ENCODE results near the gene CD300LD. TPM values are rescaled to one million over a fixed set of nuclear protein-coding genes. Genes with fewer than 3 reads are reported as not detected.

The CD300LD gene
- total RNA-seq, 2 donors from 2014 or later, result not detected

DNA sequence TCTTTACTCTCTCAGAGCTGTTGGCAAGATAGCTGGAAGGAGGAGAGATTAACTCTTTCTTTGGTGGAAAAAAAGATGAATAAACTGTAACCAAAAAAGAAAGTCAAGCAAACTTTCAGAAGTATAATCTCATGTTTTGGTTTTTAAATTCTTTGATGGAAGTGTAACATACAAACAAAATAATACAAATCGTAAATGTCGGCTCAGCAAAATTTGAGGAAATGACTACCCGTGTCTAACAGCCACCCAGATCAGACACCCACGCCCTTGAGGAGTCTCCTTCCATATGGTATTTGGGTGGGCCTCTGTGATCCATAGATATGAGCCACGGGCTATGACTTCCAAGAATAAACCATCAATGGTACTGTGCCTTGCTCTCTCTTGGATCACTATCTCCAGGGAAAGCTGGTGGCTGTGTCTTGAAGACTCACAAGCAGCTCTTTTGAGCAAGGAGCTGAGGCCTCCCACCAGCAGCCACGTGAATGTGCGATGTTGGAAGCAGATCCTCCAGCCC is 36.6 kb downstream of the CD300LD start:
- Histone ChIP-seq H3K4me1 (no peaks in the 10 kb centered on the region), H3K27ac (no peak overlapping the region), H3K4me3 (no peak overlapping the region), H3K36me3 (replicated peaks in 1 of 2; ENCODE audit: insufficient read depth in 1 of 2, low read depth in 2 of 2) (no peaks in the 10 kb centered on the region), H3K9me3 (no peaks in the 10 kb centered on the region), H3K27me3 (no peaks in the 10 kb centered on the region)
- no peak for ATAC-seq
- intact Hi-C loops (cut with DNase I), result no loop called here
- no peak for DNase-seq
- 58 to 70% methylated on average over 5 to 7 of the region's 7 CpGs for WGBS, 2 donors
- no peak for TF ChIP-seq POLR2A (IDR thresholded peaks at IDR 0.05)
- TF ChIP-seq, protein P1, sequence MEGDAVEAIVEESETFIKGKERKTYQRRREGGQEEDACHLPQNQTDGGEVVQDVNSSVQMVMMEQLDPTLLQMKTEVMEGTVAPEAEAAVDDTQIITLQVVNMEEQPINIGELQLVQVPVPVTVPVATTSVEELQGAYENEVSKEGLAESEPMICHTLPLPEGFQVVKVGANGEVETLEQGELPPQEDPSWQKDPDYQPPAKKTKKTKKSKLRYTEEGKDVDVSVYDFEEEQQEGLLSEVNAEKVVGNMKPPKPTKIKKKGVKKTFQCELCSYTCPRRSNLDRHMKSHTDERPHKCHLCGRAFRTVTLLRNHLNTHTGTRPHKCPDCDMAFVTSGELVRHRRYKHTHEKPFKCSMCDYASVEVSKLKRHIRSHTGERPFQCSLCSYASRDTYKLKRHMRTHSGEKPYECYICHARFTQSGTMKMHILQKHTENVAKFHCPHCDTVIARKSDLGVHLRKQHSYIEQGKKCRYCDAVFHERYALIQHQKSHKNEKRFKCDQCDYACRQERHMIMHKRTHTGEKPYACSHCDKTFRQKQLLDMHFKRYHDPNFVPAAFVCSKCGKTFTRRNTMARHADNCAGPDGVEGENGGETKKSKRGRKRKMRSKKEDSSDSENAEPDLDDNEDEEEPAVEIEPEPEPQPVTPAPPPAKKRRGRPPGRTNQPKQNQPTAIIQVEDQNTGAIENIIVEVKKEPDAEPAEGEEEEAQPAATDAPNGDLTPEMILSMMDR (IDR thresholded peaks at IDR 0.05), result no peak

DNA sequence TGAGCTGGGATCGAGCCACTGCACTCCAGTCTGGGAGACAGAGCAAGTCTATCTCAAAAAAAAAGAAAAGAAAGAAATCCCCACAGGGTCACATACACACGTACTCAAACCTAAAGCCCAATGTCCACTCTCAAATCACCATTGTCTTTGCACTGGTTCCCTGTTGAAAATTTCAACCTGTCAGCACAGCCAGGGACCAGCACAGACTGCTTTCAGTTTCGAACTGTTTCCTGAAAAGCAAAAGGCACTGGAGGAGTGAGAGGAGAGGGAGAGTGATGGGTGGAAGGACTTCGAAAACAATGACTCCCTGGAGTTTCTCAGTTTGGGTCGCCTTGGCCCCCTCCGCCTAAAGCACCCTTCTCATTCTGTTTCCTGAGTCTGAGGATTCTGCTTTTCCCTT is 37.2 kb downstream of the CD300LD start:
- TF ChIP-seq POLR2A (IDR thresholded peaks at IDR 0.05), result no peak
- TF ChIP-seq, protein P1 (IDR thresholded peaks at IDR 0.05), result no peak
- H3K36me3 ChIP-seq (replicated peaks in 1 of 2; ENCODE audit: insufficient read depth in 1 of 2, low read depth in 2 of 2), result no peaks in the 10 kb centered on the region
- whole genome bisulfite sequencing, 2 donors, result 52 to 70% methylated on average over 6 of the region's 6 CpGs
- H3K27me3 ChIP-seq, result no peaks in the 10 kb centered on the region
- ATAC-seq (no peak), DNase-seq (no peak)
- H3K4me1 ChIP-seq, result no peaks in the 10 kb centered on the region
- intact Hi-C loops (cut with DNase I), result no loop called here
- no peaks in the 10 kb centered on the region for H3K9me3 ChIP-seq
- H3K27ac ChIP-seq, result no peak overlapping the region
- H3K4me3 ChIP-seq, result no peak overlapping the region

DNA sequence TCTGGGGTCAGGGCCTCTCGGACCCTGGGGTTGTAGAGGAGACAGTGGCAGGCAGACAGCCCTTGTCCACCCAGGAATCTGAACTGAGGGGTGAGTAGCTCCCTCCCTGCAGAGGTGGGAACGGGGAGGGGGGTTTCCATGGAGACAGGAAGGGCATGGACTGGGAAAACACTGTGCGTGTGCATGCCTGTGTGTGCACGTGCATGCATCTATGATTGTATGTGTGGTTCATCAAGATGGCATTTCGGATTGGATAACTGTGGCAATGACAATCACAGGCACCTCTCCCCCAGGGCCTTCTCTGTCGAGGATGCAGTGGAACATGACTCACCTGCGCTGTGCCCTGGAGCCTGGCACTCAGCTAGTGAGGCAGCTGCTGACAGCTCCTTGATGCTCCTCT is 40.0 kb downstream of the CD300LD start:
- Histone ChIP-seq H3K9me3 (no peaks in the 10 kb centered on the region), H3K36me3 (replicated peaks in 1 of 2; ENCODE audit: insufficient read depth in 1 of 2, low read depth in 2 of 2) (no peaks in the 10 kb centered on the region), H3K4me1 (no peaks in the 10 kb centered on the region), H3K27me3 (no peaks in the 10 kb centered on the region), H3K4me3 (no peak overlapping the region), H3K27ac (no peak overlapping the region)
- no peak for TF ChIP-seq POLR2A (IDR thresholded peaks at IDR 0.05)
- TF ChIP-seq, protein P1 (IDR thresholded peaks at IDR 0.05), result no peak
- ATAC-seq (no peak), DNase-seq (no peak)
- WGBS, 2 donors, result 30 to 61% methylated on average over 5 to 7 of the region's 7 CpGs
- intact Hi-C loops (cut with DNase I), result no loop called here

DNA sequence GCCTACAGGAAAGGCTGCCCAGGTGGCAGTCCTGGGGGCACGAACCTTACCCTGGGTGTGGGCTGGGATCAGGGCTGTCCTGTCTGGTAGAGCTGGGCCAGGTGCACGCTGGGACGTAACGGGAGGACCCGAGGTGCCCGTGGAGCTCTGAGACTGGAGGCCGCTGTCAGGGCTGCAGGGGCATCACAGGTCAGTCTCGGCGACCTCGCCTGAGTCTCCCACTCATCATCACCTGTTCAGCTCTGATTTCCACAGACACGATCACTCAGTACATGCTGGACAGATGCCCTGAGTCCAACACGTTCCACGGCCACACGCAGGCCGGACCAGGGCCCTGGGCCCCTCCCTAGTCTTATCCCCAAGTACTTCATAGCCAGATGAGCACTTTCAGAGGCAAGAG is 41.5 kb downstream of the CD300LD start:
- TF ChIP-seq POLR2A (IDR thresholded peaks at IDR 0.05), result no peak
- TF ChIP-seq, protein P1 (IDR thresholded peaks at IDR 0.05), result no peak
- Histone ChIP-seq H3K27me3 (no peaks in the 10 kb centered on the region), H3K36me3 (replicated peaks in 1 of 2; ENCODE audit: insufficient read depth in 1 of 2, low read depth in 2 of 2) (no peaks in the 10 kb centered on the region), H3K9me3 (no peaks in the 10 kb centered on the region), H3K27ac (no peak overlapping the region), H3K4me1 (no peaks in the 10 kb centered on the region), H3K4me3 (no peak overlapping the region)
- DNase-seq (no peak), ATAC-seq (no peak)
- WGBS, 2 donors, result 74% methylated on average over 14 of the region's 15 CpGs; no CpG with 5 or more reads in 1 of the 2 donors
- intact Hi-C loops (cut with DNase I), result no loop called here

DNA sequence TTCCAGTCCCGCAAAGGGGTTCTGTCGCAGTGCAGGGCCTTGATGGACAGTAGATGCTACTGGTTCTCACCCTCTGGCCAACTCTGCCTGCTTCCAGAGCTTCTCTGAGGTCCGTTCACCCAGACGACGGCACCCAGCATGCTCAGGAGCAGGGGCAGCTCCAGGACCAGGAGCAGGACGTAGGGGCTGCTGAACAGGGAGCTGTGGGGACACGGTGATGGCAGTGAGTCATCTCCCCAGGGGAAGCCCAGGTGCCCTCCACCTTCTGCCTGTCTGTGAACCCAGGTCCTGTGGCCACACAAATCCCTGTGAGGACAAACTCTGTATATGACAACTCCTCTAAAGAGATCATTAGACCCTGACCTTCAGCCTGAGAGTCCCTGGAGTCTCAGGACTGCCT is 42.7 kb downstream of the CD300LD start:
- no peaks in the 10 kb centered on the region for H3K9me3 ChIP-seq
- H3K36me3 ChIP-seq (replicated peaks in 1 of 2; ENCODE audit: insufficient read depth in 1 of 2, low read depth in 2 of 2), result no peaks in the 10 kb centered on the region
- DNase-seq, result no peak
- H3K4me3 ChIP-seq, result no peak overlapping the region
- 37 to 54% methylated on average over 5 to 7 of the region's 7 CpGs for WGBS, 2 donors
- TF ChIP-seq, protein P1 (IDR thresholded peaks at IDR 0.05), result no peak
- no peak for ATAC-seq
- no peaks in the 10 kb centered on the region for H3K27me3 ChIP-seq
- no peak overlapping the region for H3K27ac ChIP-seq
- intact Hi-C loops (cut with DNase I), result no loop called here
- no peaks in the 10 kb centered on the region for H3K4me1 ChIP-seq
